Fibroblast of peridontal ligament (primary cell): ENCODE measurements around the gene SS18L1.

Experiments used
- DNase-seq: peaks from one replicate; pipeline ENCODE4 v3.0.0-alpha.2; 2010; ENCODE audit errors: extremely low read depth

SS18L1 gene

GRCh38 chr20:62120365-62120762 lies 23.2 kb upstream of the SS18L1 start:
- DNase-seq: no peak

- DNase-seq: peak; percentile 76
Observed at GRCh38 chr20:62120990-62121775, 22.4 kb upstream of the SS18L1 start.

GRCh38 chr20:62121776-62122653 lies 21.6 kb upstream of the SS18L1 start, which contains the start of gene LSM14B:
TSS of gene LSM14B (plus strand) at chr20:62122475. CDS start at chr20:62122667, 192 bp downstream.
- DNase-seq: peak; percentile 93

GRCh38 chr20:62122654-62123449 lies 20.7 kb upstream of the SS18L1 start:
- peak; percentile 31 for DNase-seq

- peak; percentile 30 for DNase-seq
Observed at GRCh38 chr20:62123450-62124118, 20.0 kb upstream of the SS18L1 start.

- DNase-seq: no peak
Observed at GRCh38 chr20:62126141-62126540, 17.4 kb upstream of the SS18L1 start.

- no peak for DNase-seq
Observed at GRCh38 chr20:62127799-62128198, 15.8 kb upstream of the SS18L1 start.

- DNase-seq: no peak
Observed at GRCh38 chr20:62128502-62128901, 15.1 kb upstream of the SS18L1 start.

- no peak for DNase-seq
Observed at GRCh38 chr20:62129731-62130531, 13.6 kb upstream of the SS18L1 start.

- DNase-seq: no peak
Observed at GRCh38 chr20:62131560-62132320, 11.8 kb upstream of the SS18L1 start.

- no peak for DNase-seq
Observed at GRCh38 chr20:62132421-62132820, 11.1 kb upstream of the SS18L1 start.

- DNase-seq: no peak
Observed at GRCh38 chr20:62133051-62133845, 10.3 kb upstream of the SS18L1 start.

GRCh38 chr20:62133864-62134263 lies 9.7 kb upstream of the SS18L1 start:
- DNase-seq: no peak

- DNase-seq: peak; percentile 35
Observed at GRCh38 chr20:62134735-62135231, 8.8 kb upstream of the SS18L1 start.

- DNase-seq: no peak
Observed at GRCh38 chr20:62135573-62136266, 7.8 kb upstream of the SS18L1 start.

- DNase-seq: peak; percentile 71
Observed at GRCh38 chr20:62136283-62137091, 7.1 kb upstream of the SS18L1 start.

- no peak for DNase-seq
Observed at GRCh38 chr20:62137092-62137384, 6.5 kb upstream of the SS18L1 start.
